IPS DF 4.7 (cell line): ENCODE data around the gene ITSN2.
"Not testable (repeated sequence)": the region's sequence is repeated elsewhere in the genome, so short reads cannot be mapped to it uniquely, and the experiment has no call there.

ENCODE experiments used
- DNase-seq: peaks from one replicate; pipeline ENCODE4 v3.0.0-alpha.2; 2013; ENCODE audit warnings: low spot score; ENCODE audit errors: extremely low read depth

Gene ITSN2

GRCh38 chr2:24220554-24221291 lies 139.6 kb downstream of the ITSN2 start:
- no peak for DNase-seq

GRCh38 chr2:24214880-24215279 lies 145.5 kb downstream of the ITSN2 start:
- DNase-seq: no peak

GRCh38 chr2:24211408-24211807 lies 148.9 kb downstream of the ITSN2 start:
- no peak for DNase-seq

- DNase-seq: no peak
Observed at GRCh38 chr2:24210723-24211122, 149.6 kb downstream of the ITSN2 start.

- DNase-seq: no peak
Observed at GRCh38 chr2:24210106-24210455, 150.3 kb downstream of the ITSN2 start.

- no peak for DNase-seq
Observed at GRCh38 chr2:24209389-24210105, 150.8 kb downstream of the ITSN2 start.

GRCh38 chr2:24208490-24208889 lies 151.8 kb downstream of the ITSN2 start:
- DNase-seq: no peak

GRCh38 chr2:24207359-24207758 lies 153.0 kb downstream of the ITSN2 start:
- no peak for DNase-seq

GRCh38 chr2:24206714-24207113 lies 153.6 kb downstream of the ITSN2 start:
- no peak for DNase-seq

GRCh38 chr2:24206242-24206641 lies 154.1 kb downstream of the ITSN2 start:
- DNase-seq: no peak

- DNase-seq: no peak
Observed at GRCh38 chr2:24205131-24205530, 155.2 kb downstream of the ITSN2 start.

- no peak for DNase-seq
Observed at GRCh38 chr2:24204505-24204904, 155.8 kb downstream of the ITSN2 start.

- no peak for DNase-seq
Observed at GRCh38 chr2:24203787-24204150, 156.6 kb downstream of the ITSN2 start.

- no peak for DNase-seq
Observed at GRCh38 chr2:24203029-24203786, 157.1 kb downstream of the ITSN2 start.

- DNase-seq: no peak
Observed at GRCh38 chr2:24200799-24201198, 159.5 kb downstream of the ITSN2 start.

GRCh38 chr2:24199968-24200590 lies 160.3 kb downstream of the ITSN2 start:
- DNase-seq: no peak

GRCh38 chr2:24197213-24197612 lies 163.1 kb downstream of the ITSN2 start:
- DNase-seq: not testable (repeated sequence)

- DNase-seq: no peak
Observed at GRCh38 chr2:24191848-24192247, 168.5 kb downstream of the ITSN2 start.

GRCh38 chr2:24191156-24191555 lies 169.2 kb downstream of the ITSN2 start:
- no peak for DNase-seq

GRCh38 chr2:24190503-24190902 lies 169.8 kb downstream of the ITSN2 start:
- DNase-seq: no peak

GRCh38 chr2:24189551-24189950 lies 170.8 kb downstream of the ITSN2 start:
- DNase-seq: no peak
